Peyer's patch (tissue), 4 donors: Measurements from ENCODE around the gene EDARADD. TPM values are rescaled to one million over a fixed set of nuclear protein-coding genes. Genes with fewer than 3 reads are reported as not detected.

ENCODE experiments used
- DNase-seq, 3 donors: peaks; one replicate each; pipeline ENCODE4 v3.0.0-alpha.2; 2017 to 2019
- H3K27ac ChIP-seq, 4 donors: fragments of 200-600 bp; sonication (generic); one replicate each; pipeline ENCODE4 v1.5.1; 2016 to 2019
- H3K27me3 ChIP-seq, 2 donors: fragments of 200-600 bp; sonication (generic); one replicate each; pipeline ENCODE4 v1.5.1; 2019
- H3K36me3 ChIP-seq, 3 donors: fragments of 200-600 bp; sonication (generic); one replicate each; pipeline ENCODE4 v1.5.1; 2016 to 2019
- H3K4me1 ChIP-seq, 4 donors: fragments of 200-600 bp; sonication (generic); one replicate each; pipeline ENCODE4 v1.5.1; 2016 to 2019
- H3K4me3 ChIP-seq, 4 donors: fragments of 200-600 bp; sonication (generic); 1 replicate in 3 of 4; 2 replicates in 1 of 4; pipeline ENCODE4 v1.5.1; 2016 to 2019; ENCODE audit warnings: mild to moderate bottlenecking in 1 of 4
- H3K9me3 ChIP-seq, 4 donors: fragments of 200-600 bp; sonication (generic); one replicate each; pipeline ENCODE4 v1.5.1; 2016 to 2019; ENCODE audit warnings: mild to moderate bottlenecking in 1 of 4
- CTCF ChIP-seq, 6 experiments: fragments of 450-650 bp in 4 of 6; fragments of 200-600 bp in 2 of 6; sonication (generic) in 1 of 6; IDR thresholded peaks; one replicate each; pipeline ENCODE4 v1.5.1; 2017 to 2019; ENCODE audit warnings: antibody characterized with exemption in 6 of 6, mild to moderate bottlenecking in 3 of 6, moderate library complexity in 1 of 6
- POLR2A ChIP-seq, 2 donors: fragments of 450-650 bp; IDR thresholded peaks; one replicate each; pipeline ENCODE4 v1.5.1; 2017; ENCODE audit warnings: antibody characterized with exemption in 2 of 2, mild to moderate bottlenecking in 2 of 2, moderate library complexity in 2 of 2
- total RNA-seq, 4 donors: library from RNA; depleted of rRNA; stranded (reverse); fragments of >200 nt; gene quantifications; one replicate each; pipeline ENCODE4 v1.1.0, GENCODE V29; 2016

The EDARADD gene
- total RNA-seq, 4 donors from 2014 or later = not detected

DNA sequence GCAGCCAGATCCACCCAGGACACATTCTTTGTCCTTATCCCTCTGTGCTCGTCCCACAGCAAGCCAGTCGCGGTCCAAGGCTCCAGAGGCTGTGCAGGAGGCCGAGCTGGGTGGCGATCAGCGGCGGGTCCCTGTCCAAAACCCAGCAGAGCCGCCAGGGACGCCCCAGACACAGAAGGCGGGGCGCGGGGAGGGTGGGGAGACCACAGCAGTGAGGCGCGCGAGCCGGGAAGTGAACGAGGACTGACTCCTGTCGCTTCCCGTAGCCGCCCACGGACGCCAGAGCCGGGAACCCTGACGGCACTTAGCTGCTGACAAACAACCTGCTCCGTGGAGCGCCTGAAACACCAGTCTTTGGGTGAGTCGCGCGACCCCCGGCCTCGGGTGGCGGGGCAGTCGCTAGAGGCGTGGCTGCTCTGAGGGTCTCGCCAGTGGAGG, 129.6 kb downstream of the EDARADD start, which contains the start of gene LGALS8:
LGALS8 (plus strand) TSS at position 279 of the 438 bp plus-strand sequence. CDS start 2,089 bp downstream, outside the sequence.
- Histone ChIP-seq H3K36me3 (peaks cover 0 to 23% (median 0%) of the 10 kb centered on the region in 3 donors), H3K27me3 (no peaks in the 10 kb centered on the region), H3K9me3 (no peaks in the 10 kb centered on the region), H3K4me3 (peak within 1 kb of the TSS; percentile 66 to 96 (median 74)), H3K4me1 (peaks cover 0 to 11% (median 3%) of the 10 kb centered on the region in 4 donors), H3K27ac (peak within 1 kb of the TSS; percentile 83 to 92 (median 87))
- DNase-seq = peak; percentile 89 to 95 (median 93)
- TF ChIP-seq POLR2A (IDR thresholded peaks at IDR 0.05) (peak in 1 of 2 donors; percentile 28), CTCF (IDR thresholded peaks at IDR 0.05) (no peak)

DNA sequence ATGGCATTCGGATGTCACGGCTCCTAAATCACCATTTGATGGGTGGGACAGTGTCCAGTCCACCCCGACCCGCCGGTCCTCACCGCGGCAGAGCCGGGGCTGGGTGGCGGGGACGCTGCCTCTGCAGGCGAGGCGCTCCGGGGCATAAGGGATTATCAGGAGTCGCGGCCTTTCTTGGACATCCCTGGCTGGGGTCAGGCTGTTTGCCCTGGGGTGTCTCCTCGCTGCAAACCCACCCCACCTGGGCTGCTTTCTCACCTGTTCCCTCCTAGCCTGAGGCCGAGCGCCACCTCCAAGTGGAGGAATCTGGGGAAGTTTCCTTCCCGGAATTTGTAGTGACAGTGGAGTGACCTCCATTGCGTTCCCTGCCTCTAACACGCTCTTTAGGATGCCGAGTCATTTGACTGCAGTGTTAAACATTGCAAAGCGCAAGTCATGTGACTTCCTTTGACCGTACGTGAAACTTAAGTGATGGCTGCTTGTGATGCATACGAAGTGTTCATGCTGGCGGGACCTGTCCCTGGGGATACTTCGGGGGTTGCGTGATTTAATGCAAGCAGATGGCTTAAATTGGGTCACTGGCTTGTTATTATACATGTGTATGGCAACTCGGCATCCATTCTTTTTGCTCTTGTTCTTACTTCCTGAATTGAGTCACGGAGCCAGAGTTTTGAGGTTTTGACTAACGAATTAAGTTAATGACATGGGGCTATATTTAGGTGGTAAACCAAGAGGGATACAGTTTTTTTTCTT, 130.2 kb downstream of the EDARADD start:
- H3K27ac ChIP-seq = peak overlapping the region; percentile 83 to 92 (median 87)
- H3K9me3 ChIP-seq = no peaks in the 10 kb centered on the region
- H3K4me3 ChIP-seq = peak overlapping the region; percentile 66 to 96 (median 74)
- no peaks in the 10 kb centered on the region for H3K27me3 ChIP-seq
- DNase-seq = peak in 2 of 3 donors; percentile 74 to 84
- H3K36me3 ChIP-seq = peaks cover 0 to 23% (median 0%) of the 10 kb centered on the region in 3 donors
- H3K4me1 ChIP-seq = peaks cover 0 to 11% (median 3%) of the 10 kb centered on the region in 4 donors
- peak; percentile 34 to 41 for TF ChIP-seq POLR2A (IDR thresholded peaks at IDR 0.05)
- no peak for TF ChIP-seq CTCF (IDR thresholded peaks at IDR 0.05)

- DNase-seq = no peak
These were observed 130.8 kb downstream of the EDARADD start for GRCh38 chr1:236524895-236525184.

DNA sequence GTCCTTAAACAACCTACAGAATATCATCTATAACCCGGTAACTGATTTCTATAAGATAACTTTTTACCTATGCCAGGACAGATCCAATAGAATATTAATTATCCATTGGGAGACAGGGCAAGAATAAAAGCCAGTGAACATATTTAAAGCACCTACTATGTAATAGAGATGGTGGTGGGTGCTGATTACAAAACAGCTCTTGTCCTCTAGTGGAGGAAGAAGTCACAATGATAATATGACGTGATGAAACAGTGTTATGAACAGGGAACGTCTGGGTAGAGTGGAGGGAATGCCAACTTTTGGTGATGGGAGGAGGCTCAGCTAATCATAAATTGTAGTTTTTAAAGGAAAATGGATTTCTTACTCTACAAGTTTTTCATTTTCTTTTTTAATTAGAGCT, 132.0 kb downstream of the EDARADD start:
- TF ChIP-seq POLR2A (IDR thresholded peaks at IDR 0.05) (no peak), CTCF (IDR thresholded peaks at IDR 0.05) (no peak)
- H3K4me3 ChIP-seq = no peak overlapping the region
- H3K9me3 ChIP-seq = no peaks in the 10 kb centered on the region
- H3K27ac ChIP-seq = no peak overlapping the region
- peaks cover 0 to 11% (median 3%) of the 10 kb centered on the region in 4 donors for H3K4me1 ChIP-seq
- H3K36me3 ChIP-seq = peaks cover 0 to 23% (median 0%) of the 10 kb centered on the region in 3 donors
- no peak for DNase-seq
- no peaks in the 10 kb centered on the region for H3K27me3 ChIP-seq

More at GRCh38 chr1:236524895-236525184, 130.8 kb downstream of the EDARADD start:
- H3K27ac ChIP-seq = peak overlapping the region; percentile 83 to 92 (median 87)
- H3K36me3 ChIP-seq = peaks cover 0 to 23% (median 0%) of the 10 kb centered on the region in 3 donors
- peaks cover 0 to 11% (median 3%) of the 10 kb centered on the region in 4 donors for H3K4me1 ChIP-seq
- H3K4me3 ChIP-seq = peak overlapping the region; percentile 66 to 96 (median 74)
- no peaks in the 10 kb centered on the region for H3K9me3 ChIP-seq
- H3K27me3 ChIP-seq = no peaks in the 10 kb centered on the region
- TF ChIP-seq CTCF (IDR thresholded peaks at IDR 0.05) (no peak), POLR2A (IDR thresholded peaks at IDR 0.05) (no peak)

GRCh38 chr1:236530286-236530685, 136.2 kb downstream of the EDARADD start:
- Histone ChIP-seq H3K27ac (no peak overlapping the region), H3K9me3 (no peaks in the 10 kb centered on the region), H3K27me3 (no peaks in the 10 kb centered on the region), H3K4me1 (peaks cover 0 to 8% (median 2%) of the 10 kb centered on the region in 4 donors), H3K36me3 (peaks cover 0 to 36% (median 0%) of the 10 kb centered on the region in 3 donors), H3K4me3 (no peak overlapping the region)
- TF ChIP-seq POLR2A (IDR thresholded peaks at IDR 0.05) (no peak), CTCF (IDR thresholded peaks at IDR 0.05) (no peak)
- no peak for DNase-seq
